K562 (cell line): ENCODE data around the gene AMBP. TPM values are rescaled to one million over a fixed set of nuclear protein-coding genes. Genes with fewer than 3 reads are reported as not detected.

Experiments
- ATAC-seq: fragments of 200-7000 bp; cut with Tn5 transposase; 3 replicates; pipeline ENCODE4 v1.9.1; 2020; ENCODE audit warnings: moderate library complexity
- BruUV-seq: library from RNA; stranded (reverse); fragments of 400-500 nt; replicated peaks from 2 replicates; lab custom pipeline; 2021; lab: Mats Ljungman, UMichigan
- CTCF ChIA-PET: fragments of 300-600 bp; formaldehyde crosslinking; extraction: SDS; loops from one replicate; lab custom pipeline; 2021; ENCODE audit warnings: low intra/inter-chr PET ratio; lab: Yijun Ruan, JAX
- POLR2A ChIA-PET: fragments of 300-600, 350-650 bp; sonication (Branson Sonifier 250); formaldehyde crosslinking; extraction: SDS; loops from one replicate; lab custom pipeline; 2021; ENCODE audit warnings: antibody characterized with exemption, inconsistent platforms; lab: Yijun Ruan, JAX
- DNase-seq, 4 experiments: peaks; one replicate each; pipeline versions ENCODE4 v3.0.0 to v3.0.0-alpha.2; 2011 to 2018; ENCODE audit warnings: low spot score in 3 of 4, mixed read lengths in 3 of 4; ENCODE audit errors: extremely low read depth in 1 of 4
- FAIRE-seq: peaks from 2 replicates; lab custom pipeline; 2011; peaks lifted over from hg19 to GRCh38; lab: Jason Lieb, UNC
- H2AFZ ChIP-seq: 2 replicates; pipeline ENCODE4 v1.6.0; 2011; ENCODE audit warnings: low read depth, low read length, control low read depth, inconsistent platforms
- H3K27ac ChIP-seq: fragments of 200-600 bp; 3 replicates; pipeline ENCODE4 v1.8.0; 2011; ENCODE audit warnings: low read depth, mild to moderate bottlenecking, control low read depth, inconsistent platforms, low read length, moderate library complexity, mixed read lengths; ENCODE audit errors: extremely low read depth
- H3K27me3 ChIP-seq, 2 experiments: fragments of 300-600 bp in 1 of 2; 2 replicates in 1 of 2; 3 replicates in 1 of 2; pipeline versions ENCODE4 v1.6.0 to v1.8.0; 2011; ENCODE audit warnings: inconsistent platforms in 2 of 2, low read length in 2 of 2, mild to moderate bottlenecking in 1 of 2, mixed read lengths in 1 of 2, moderate library complexity in 1 of 2; ENCODE audit not compliant: control insufficient read depth in 2 of 2, insufficient read depth in 2 of 2
- H3K36me3 ChIP-seq: fragments of 300-600 bp; 3 replicates; pipeline ENCODE4 v1.8.0; 2011; ENCODE audit warnings: mild to moderate bottlenecking, low read length, inconsistent platforms; ENCODE audit not compliant: control insufficient read depth, insufficient read depth
- H3K4me1 ChIP-seq, 2 experiments: fragments of 200-600 bp in 1 of 2; replicated peaks in 1 of 2; 2 replicates in 1 of 2; 3 replicates in 1 of 2; pipeline versions ENCODE4 v1.5.1 to v1.8.0; 2011; ENCODE audit warnings: inconsistent platforms in 2 of 2, low read length in 2 of 2, mild to moderate bottlenecking in 1 of 2, mixed read lengths in 1 of 2, moderate library complexity in 1 of 2; ENCODE audit not compliant: control insufficient read depth in 2 of 2, insufficient read depth in 2 of 2
- H3K4me2 ChIP-seq: 2 replicates; pipeline ENCODE4 v1.6.1; 2011; ENCODE audit warnings: low read length, control low read depth, inconsistent platforms, mixed read lengths; ENCODE audit not compliant: insufficient read depth
- H3K4me3 ChIP-seq: fragments of 200-600 bp; sonication (generic), shearing (Covaris generic); 2 replicates; pipeline ENCODE4 v1.5.1; 2016; ENCODE audit warnings: control low read depth, inconsistent platforms
- H3K79me2 ChIP-seq: fragments of 200-600 bp; 3 replicates; pipeline ENCODE4 v1.8.0; 2011; ENCODE audit warnings: low read length, inconsistent platforms; ENCODE audit not compliant: control insufficient read depth, insufficient read depth
- H3K9ac ChIP-seq, 2 experiments: 2 replicates each; pipeline versions ENCODE4 v1.6.0 to v1.6.1; 2011; ENCODE audit warnings: low read depth in 2 of 2, low read length in 2 of 2, control low read depth in 1 of 2, inconsistent platforms in 1 of 2, mild to moderate bottlenecking in 1 of 2, mixed read lengths in 1 of 2; ENCODE audit not compliant: insufficient read depth in 1 of 2
- H3K9me1 ChIP-seq: one replicate; pipeline ENCODE4 v1.6.0; 2011; ENCODE audit warnings: inconsistent platforms, mild to moderate bottlenecking, low read length, moderate library complexity; ENCODE audit not compliant: control insufficient read depth, insufficient read depth
- H3K9me3 ChIP-seq: replicated peaks from 2 replicates; pipeline ENCODE4 v1.5.1; 2011; ENCODE audit warnings: low read depth, low read length, inconsistent platforms; ENCODE audit not compliant: control insufficient read depth, insufficient read depth
- H4K20me1 ChIP-seq: replicated peaks from 2 replicates; pipeline ENCODE4 v1.6.1; 2011; ENCODE audit warnings: low read length, inconsistent platforms, mixed read lengths; ENCODE audit not compliant: control insufficient read depth, insufficient read depth
- HNRNPLL ChIP-seq: fragments of 200-400 bp; formaldehyde crosslinking; IDR thresholded peaks from 2 replicates; pipeline ENCODE4 v1.6.1; 2017; ENCODE audit warnings: low read length, low read depth, mild to moderate bottlenecking; ENCODE audit not compliant: poor library complexity, severe bottlenecking
- KDM2B ChIP-seq: fragments of 250-450 bp; sonication (Bioruptor Pico); IDR thresholded peaks from 2 replicates; pipeline ENCODE4 v1.8.0; 2021; ENCODE audit warnings: mild to moderate bottlenecking, moderate library complexity
- NFATC3 ChIP-seq: fragments of 450-650 bp; IDR thresholded peaks from 2 replicates; pipeline ENCODE4 v1.6.1; 2017; ENCODE audit warnings: mild to moderate bottlenecking
- SIN3A ChIP-seq, 2 experiments: fragments of 150-350 bp in 1 of 2; IDR thresholded peaks; 2 replicates each; pipeline ENCODE4 v1.6.1; 2011 to 2016; ENCODE audit warnings: borderline replicate concordance in 2 of 2, low read depth in 2 of 2, low read length in 2 of 2, mild to moderate bottlenecking in 2 of 2, moderate library complexity in 2 of 2; ENCODE audit not compliant: control insufficient read depth in 1 of 2
- WGBS: fragments of 100-300 bp; shearing (Covaris generic); methylation state at CpG from one replicate; pipeline ENCODE4 v1.1.6; 2016; ENCODE audit warnings: low coverage, mixed read lengths; ENCODE audit not compliant: insufficient coverage; ENCODE audit errors: missing lambda C conversion rate; 5-methylcytosine and 5-hydroxymethylcytosine counted together
- in situ Hi-C: fragments of 300-500 bp; cut with MboI; formaldehyde crosslinking; loops from 4 replicates; pipeline ENCODE4 v1.15.0; 2018; ENCODE audit warnings: inconsistent platforms, mixed read lengths
- intact Hi-C: fragments of 100-400 bp; cut with micrococcal nuclease; formaldehyde crosslinking; loops from 2 replicates; pipeline ENCODE4 v1.14.2; 2022
- polyA plus RNA-seq, 8 experiments: library from polyadenylated mRNA; depleted of rRNA in 4 of 8; stranded (reverse) in 5 of 8; unstranded in 3 of 8; fragments of >200 nt; fragmentation: Nextera tagmentation in 2 of 8; fragmentation: Illumina TruSeq in 1 of 8; extraction: Ambion mirVana in 2 of 8; extraction: Trizol in 1 of 8; gene quantifications; 2 replicates each; pipeline versions ENCODE4 v1.2.1 to v1.2.3, GENCODE V29; 2011 to 2014; ENCODE audit warnings: inconsistent platforms in 1 of 8, missing spikeins in 1 of 8
- total RNA-seq, 7 experiments: library from RNA; depleted of rRNA in 6 of 7; stranded (reverse); fragments of >200 nt in 6 of 7; fragmentation: Illumina TruSeq in 2 of 7; extraction: Trizol in 2 of 7; gene quantifications; 2 replicates each; pipeline versions ENCODE4 v1.2.1 to v1.2.3, GENCODE V29; 2011 to 2021; ENCODE audit warnings: low replicate concordance in 1 of 7
- TF ChIP-seq, protein P1 (sequence below): fragments of 250-450 bp; sonication (Bioruptor Pico); IDR thresholded peaks from 2 replicates; pipeline ENCODE4 v1.4.0; 2020
- TF ChIP-seq, protein P2 (sequence below): fragments of 450-650 bp; IDR thresholded peaks from 2 replicates; pipeline ENCODE4 v1.6.1; 2014; ENCODE audit warnings: low read depth, mild to moderate bottlenecking, moderate library complexity, borderline replicate concordance

Gene AMBP
- total and polyA plus RNA-seq, 9 of the 15 experiments (the other 6 are each of a cell fraction or from before 2014, with no cell fraction given): 1.3 TPM; not detected in 8

DNA sequence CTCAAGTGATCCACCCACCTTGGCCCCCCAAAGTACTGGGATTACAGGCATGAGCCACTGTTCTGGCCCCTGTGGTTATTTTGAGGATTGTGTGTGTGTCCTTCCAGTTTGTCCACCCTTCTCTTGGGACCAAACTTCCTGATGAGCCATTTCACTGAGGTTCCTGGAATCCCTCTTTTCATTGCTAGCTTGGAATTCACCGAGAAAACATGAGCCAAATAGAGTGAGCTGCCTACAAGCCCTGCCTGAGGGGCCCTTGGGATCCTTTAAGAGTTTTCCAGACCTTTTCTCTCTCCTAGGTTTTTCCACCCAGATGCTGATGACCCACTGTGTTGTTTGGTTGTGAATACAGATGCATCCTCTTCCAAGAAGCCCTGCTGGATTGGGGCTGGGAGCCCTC lies 34.2 kb upstream of the AMBP start:
- Histone ChIP-seq H3K9ac (no peak overlapping the region), H3K9me3 (no peaks in the 10 kb centered on the region), H2AFZ (no peak overlapping the region), H4K20me1 (peaks cover 8% of the 10 kb centered on the region; the same call in 1 of the 2 replicates), H3K9me1 (no peaks in the 10 kb centered on the region), H3K4me3 (no peak overlapping the region), H3K27ac (no peak overlapping the region), H3K4me2 (no peak overlapping the region), H3K27me3 (peaks cover 6 to 39% of the 10 kb centered on the region in 2 experiments; a peak in 4 of 5 replicates), H3K36me3 (no peaks in the 10 kb centered on the region), H3K79me2 (no peaks in the 10 kb centered on the region), H3K4me1 (peaks cover 0 to 4% of the 10 kb centered on the region in 2 experiments; a peak in 1 of 5 replicates)
- FAIRE-seq: no peak
- intact Hi-C loops (no loop called here), in situ Hi-C loops (no loop called here)
- no peak for DNase-seq
- BruUV-seq: no TSS peak
- ChIA-PET CTCF (no interaction called here), POLR2A (no interaction called here)
- TF ChIP-seq, protein P1, sequence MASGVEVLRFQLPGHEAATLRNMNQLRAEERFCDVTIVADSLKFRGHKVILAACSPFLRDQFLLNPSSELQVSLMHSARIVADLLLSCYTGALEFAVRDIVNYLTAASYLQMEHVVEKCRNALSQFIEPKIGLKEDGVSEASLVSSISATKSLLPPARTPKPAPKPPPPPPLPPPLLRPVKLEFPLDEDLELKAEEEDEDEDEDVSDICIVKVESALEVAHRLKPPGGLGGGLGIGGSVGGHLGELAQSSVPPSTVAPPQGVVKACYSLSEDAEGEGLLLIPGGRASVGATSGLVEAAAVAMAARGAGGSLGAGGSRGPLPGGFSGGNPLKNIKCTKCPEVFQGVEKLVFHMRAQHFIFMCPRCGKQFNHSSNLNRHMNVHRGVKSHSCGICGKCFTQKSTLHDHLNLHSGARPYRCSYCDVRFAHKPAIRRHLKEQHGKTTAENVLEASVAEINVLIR (CRISPR knock-in tag): no peak
- TF ChIP-seq NFATC3 (no peak), KDM2B (CRISPR knock-in tag) (no peak), SIN3A (IDR thresholded peaks at IDR 0.05; ENCODE audit: borderline replicate concordance in 2 of 2, control insufficient read depth in 1 of 2, low read depth in 2 of 2, low read length in 2 of 2) (no peak), HNRNPLL (no peak)
- TF ChIP-seq, protein P2, sequence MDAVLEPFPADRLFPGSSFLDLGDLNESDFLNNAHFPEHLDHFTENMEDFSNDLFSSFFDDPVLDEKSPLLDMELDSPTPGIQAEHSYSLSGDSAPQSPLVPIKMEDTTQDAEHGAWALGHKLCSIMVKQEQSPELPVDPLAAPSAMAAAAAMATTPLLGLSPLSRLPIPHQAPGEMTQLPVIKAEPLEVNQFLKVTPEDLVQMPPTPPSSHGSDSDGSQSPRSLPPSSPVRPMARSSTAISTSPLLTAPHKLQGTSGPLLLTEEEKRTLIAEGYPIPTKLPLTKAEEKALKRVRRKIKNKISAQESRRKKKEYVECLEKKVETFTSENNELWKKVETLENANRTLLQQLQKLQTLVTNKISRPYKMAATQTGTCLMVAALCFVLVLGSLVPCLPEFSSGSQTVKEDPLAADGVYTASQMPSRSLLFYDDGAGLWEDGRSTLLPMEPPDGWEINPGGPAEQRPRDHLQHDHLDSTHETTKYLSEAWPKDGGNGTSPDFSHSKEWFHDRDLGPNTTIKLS: no peak
- ATAC-seq: no peak
- 0% methylated on average over 1 of the region's 1 CpG for WGBS
